GM21526 (cell line): ENCODE data around the gene SGMS1.
A peak's percentile ranks its signal among the peaks of the same experiment; 100 is the strongest.
"Not testable (repeated sequence)": the region's sequence is repeated elsewhere in the genome, so short reads cannot be mapped to it uniquely, and the experiment has no call there.

Experiments used
- ATAC-seq: cut with Tn5 transposase; IDR thresholded peaks from one replicate; pipeline ENCODE4 v1.9.1; 2021; ENCODE audit warnings: moderate library complexity; ENCODE audit not compliant: unreplicated experiment, low FRiP score

SGMS1 gene

DNA sequence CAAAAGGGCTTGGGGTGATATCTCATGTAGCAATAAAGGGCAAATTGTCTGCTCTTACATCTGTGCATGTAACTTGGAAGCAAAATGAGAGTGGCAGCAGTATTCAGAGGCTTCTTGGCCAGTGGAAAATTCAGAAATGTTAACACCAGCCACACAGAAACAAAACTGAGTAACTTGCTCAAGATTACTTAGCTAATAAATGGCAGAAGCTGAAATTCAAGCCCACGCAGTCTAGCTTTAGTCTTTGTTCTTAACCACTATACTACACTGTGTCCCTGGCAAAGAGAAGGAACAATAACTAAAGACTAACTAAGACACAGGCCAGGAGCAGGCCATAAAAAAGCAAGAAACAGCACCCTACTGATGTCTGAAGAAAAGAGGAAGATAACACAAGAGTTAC, 186.5 kb downstream of the SGMS1 start:
- no peak for ATAC-seq

DNA sequence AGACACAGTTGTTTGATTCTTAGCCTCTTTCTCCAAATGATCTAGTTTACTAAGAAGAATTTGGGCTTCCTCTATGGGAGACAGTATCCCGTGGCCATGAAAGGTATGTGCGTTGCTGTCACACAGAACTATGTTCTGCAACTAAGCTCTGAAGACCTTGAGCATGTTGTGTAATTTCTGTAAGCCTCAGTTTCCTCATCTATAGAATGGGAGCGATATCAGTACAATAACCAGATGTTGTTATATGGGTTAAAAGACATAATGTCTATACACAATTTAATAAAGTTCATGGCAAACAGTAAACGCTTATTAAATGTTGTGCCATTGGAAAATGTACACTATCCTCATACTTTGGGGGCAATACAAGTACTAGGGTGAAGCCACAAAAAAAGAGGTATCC, 187.0 kb downstream of the SGMS1 start:
- ATAC-seq: no peak

DNA sequence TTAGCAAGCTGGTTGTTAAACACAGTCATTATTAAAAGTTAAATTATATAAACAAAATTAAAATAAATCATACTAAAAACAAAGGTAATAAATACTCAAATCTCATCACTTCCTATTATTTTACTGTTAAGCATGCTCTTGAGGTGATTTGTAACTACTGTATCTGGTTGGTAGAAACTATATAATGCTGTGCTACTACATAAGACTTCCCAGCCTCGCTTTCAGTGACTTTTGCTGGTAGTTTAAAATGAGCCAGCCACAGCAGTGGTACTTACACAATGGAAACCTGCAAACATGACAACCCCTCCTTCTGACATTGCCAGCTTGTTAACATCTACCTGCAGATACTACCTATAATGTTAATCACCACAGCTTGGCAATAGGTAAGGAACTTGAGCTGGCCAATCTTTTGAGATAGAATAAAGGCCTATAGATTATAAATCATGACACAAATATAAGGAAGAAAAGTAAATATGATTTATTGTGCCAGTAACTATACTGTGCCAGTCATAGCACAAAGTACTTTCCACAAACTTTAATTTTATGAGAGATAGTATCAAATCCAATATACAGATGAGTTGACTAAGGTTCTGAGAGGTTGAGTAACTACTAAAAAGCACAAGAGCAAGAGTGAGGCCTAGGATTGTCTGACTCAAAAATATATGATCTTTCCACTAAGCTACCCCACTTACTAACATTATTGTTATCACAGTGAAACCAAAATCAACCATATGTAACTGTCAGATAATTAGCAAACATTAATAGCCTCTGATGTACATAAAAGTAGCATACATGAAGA, 191.3 kb downstream of the SGMS1 start:
- ATAC-seq: peak; percentile 57

DNA sequence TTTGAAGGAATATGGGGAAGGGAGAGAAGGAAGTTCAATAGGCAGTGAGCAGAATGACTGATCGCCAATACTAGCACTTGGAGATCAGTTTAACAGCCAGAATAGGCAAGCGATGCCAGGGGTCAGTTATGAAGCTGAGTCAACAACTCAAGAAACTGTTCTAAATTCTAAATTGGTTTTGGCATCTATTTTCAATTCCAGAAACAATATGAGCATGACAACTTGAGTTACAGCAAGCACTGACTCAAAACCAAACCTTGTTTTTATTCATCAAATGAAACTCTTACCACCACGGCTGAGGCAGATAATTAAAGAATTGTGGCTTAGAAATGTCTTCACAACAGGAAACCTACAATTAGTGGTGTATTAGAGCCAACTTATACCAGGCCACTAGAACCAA, 192.0 kb downstream of the SGMS1 start:
- ATAC-seq: peak; percentile 81

DNA sequence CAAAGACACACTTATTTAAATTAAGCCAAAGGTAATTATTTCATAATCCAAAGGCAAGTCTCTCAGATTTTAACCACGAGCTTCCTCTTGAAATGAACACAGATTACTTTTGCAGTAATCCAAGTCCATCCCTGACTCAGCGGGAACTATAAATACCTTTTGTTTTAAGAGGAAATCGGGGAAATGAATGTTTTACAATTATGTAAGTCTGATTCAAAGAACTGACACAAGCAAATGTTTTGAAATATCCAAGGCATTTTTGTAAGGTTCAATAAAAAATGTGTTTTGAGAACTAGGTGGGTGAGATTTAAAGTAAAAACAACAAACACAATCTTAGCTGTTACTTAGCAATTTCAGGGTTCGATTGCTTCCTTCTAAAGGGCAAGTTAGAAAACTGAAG, 192.6 kb downstream of the SGMS1 start:
- ATAC-seq: no peak

DNA sequence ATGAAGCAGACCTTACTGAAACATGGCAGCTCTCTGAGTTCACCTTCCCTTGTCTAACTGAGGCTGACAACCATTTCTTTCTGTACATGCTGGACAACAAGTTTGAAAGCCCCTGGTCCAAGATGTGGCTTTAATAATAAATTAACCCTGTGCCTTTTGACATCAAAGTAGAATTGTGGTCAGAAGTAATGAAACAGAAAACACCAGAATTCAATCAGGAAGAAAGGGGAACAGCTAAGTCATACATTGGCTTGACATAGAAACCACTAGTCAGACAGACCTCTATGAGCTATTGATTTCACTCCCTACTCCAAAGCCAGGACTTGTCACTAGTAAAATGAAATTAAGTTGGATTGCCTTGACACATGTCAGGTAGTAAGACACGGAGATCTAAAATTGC, 197.3 kb downstream of the SGMS1 start:
- no peak for ATAC-seq

DNA sequence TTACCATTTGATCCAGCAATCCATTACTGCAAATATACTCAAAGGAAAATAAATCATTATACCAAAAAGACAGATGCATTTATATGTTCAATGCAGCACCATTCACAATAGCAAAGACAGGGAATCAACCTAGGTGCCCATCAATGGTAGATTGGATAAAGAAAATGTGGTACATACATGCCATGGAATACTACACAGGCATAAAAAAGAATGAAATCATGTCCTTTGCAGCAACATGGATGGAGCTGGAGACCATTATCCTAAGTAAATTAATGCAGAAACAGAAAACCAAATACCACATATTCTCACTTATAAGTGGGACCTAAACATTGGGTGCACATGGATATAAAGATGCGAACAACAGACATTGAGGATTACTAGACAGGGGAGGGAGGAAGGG, 198.5 kb downstream of the SGMS1 start:
- ATAC-seq: not testable (repeated sequence)

DNA sequence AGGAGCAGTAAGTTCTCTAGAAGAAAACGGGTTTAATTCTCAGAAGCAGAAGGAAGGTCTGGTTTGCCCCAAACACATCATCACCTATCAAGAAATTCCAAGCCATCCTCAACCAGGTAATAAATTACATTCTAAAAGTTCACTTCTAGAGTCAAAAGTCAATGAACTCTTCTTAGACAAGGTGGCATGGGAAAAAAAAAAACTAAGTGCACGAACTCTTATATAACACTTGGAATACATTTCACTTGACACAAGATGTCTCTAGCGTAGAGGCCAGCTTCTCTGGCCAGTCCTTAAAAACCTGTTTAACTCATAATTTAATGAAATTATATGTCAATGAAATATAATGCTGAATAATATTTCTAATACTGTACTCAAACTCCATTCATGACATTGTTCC, 200.3 kb downstream of the SGMS1 start:
- no peak for ATAC-seq

DNA sequence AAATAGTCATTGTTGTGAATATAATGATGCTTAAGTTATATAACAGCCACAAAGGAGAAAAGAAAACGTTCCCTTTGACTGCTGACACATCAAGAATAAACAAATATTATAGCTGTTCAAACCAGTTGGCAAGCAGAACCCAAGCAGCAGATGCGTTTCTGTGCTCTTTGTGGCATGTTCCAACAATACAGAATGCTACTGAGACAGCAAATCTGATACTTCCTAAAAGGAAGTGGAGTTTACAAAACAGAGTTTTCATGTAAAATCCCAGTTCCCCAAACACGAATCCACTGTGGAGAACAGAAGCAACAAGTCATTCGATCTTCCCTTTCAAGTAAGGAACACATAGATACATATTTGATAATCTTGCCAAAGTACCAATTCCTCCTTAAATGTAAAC, 201.5 kb downstream of the SGMS1 start:
- ATAC-seq: no peak

DNA sequence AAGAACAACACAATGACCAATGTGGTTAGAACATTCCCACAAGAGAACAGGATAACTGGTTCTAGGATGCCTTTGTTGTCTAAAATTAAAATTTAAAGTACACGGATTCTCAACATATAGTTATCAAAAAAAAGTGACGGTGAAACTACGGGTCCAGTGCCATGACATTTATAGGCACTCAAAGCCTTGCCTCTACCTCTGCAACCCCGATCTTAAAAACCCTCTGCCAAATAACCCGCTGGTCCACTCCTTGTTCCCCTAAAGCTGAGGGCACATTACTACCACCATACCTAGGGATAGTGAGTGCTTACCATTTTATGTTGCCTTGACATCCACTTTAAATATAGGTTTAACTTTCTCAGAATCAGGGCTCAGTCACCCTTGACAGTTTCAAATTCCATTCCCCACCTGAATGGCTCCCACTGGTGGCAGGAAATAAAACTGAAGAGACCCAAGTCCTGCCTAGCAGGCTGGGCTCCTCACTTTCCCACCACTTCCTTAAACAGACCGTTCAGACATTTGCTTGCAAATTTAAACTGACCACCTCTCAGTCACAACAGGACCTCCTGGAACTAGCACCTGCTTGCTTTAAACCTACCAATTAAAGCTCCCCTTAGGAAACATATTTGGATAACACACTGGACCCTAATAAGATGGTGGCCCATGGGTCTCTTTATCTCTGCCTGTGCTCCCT, 202.6 kb downstream of the SGMS1 start:
- no peak for ATAC-seq

DNA sequence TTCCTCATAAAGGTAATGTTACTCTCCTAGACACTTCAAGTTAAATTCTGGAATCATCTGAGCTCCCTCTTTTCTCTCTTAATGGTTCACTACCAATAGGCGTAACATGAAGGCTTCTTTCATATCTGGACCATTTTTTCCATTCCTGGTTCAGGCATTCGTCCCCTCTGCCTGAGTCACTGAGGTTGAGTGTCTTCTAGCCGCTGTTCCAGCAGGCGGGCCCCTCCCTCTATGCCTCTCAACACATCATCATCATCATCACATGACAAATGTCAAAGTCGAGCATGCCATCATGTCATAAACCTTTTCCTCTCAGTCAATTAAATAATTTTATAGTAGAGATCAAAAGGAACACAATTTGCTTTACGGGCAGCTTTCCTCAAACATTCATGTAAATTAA, 203.6 kb downstream of the SGMS1 start:
- no peak for ATAC-seq

DNA sequence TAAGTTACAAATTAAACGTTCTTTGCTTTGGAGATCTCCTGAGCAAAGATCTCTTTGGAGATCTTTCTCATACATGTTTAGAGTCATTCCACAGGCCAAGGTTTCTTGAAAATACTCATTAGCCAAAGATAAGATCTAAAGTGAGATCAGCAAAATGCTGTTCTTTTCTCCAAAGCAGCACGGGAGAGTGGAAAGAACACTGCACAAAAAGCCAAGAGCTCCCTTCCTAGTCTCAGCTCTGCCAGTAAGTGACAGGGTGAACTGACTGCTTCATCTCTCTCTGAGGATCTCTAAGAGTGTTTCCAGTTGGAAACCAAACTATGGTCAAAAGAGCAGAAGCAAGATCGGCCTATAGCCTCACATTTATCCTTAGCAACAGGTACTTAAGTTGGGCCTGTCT, 204.0 kb downstream of the SGMS1 start:
- no peak for ATAC-seq

DNA sequence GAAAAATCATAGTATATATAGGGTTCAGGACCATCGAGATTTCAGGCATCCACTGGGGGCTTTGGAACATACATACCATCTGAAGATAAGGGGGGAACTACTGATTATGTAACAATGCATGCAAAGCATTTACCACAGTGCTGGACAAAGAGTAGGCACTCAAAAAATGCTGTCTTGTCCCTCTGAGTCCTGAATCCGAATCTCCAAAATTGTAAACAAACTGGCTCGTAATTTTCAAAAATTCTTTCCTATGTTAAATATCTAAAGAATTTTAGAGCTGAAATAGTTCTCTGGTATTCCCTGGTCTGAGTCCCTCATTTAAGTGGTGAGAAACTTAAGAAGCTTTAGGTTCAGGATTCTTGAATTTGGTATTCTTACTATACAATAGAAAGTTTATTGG, 204.7 kb downstream of the SGMS1 start:
- ATAC-seq: no peak

DNA sequence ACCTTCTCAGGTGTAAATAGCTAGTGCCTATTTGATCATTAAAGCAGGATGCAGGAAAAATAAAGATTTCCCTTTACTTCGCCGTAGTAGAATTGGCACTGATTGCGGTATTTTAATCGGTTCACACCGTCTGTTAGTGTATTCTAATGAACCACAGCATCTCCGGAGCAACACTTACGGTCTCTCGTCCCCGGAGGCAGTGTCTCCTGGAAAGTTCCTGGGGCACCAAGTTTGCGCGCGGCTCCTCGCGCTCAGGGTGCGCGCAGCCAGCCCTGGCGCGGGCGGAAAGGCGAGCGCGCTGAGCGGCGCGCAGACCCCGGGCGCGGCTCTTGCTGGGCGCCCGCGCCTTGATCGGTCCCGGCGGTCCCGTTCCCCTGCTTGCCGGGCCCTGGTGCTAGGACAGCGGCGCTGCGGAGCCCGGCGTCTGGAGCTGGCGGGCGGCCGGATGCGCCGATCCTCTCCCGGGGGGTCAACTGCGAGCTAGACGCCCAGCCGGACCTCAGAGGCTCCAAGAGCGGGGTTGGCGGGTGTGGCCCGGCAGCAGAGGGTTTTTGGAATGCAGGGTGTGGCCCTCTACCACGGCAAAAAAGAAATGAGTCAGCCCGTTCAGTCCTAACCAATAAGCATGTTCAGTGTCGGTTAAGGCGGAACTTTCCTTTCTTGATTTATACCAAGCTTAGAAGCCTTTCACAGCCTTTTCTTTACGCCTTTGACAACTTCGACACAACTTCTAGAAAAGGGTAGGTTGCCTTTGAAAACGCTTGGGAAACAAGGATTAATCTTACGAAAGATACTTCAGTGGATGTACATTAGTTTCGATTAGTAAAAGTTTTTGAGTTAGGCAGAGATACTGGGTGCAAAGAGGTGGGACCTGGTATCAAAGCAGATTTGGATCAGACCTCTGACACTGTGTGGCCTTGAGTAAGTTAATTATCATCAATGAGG, 205.6 kb downstream of the SGMS1 start:
- peak; percentile 81 for ATAC-seq

DNA sequence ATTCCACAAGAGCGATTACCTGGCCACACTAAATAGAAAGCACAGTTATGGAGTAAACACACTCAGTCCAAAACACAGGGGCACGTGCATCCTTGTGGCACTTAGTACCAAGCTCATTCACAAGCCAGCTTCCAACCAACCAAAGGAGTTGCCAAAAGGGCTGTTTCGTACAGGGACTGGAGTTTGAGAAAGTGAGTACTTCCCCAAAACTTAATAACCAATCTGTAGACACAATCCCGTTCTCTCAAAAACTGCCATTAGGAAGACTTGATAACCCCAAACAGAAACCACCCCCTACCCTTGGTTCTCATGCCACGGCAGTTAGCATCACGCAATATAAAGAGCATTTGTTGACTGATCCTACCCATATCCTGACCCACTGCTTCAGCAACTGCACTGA, 206.3 kb downstream of the SGMS1 start:
- no peak for ATAC-seq

DNA sequence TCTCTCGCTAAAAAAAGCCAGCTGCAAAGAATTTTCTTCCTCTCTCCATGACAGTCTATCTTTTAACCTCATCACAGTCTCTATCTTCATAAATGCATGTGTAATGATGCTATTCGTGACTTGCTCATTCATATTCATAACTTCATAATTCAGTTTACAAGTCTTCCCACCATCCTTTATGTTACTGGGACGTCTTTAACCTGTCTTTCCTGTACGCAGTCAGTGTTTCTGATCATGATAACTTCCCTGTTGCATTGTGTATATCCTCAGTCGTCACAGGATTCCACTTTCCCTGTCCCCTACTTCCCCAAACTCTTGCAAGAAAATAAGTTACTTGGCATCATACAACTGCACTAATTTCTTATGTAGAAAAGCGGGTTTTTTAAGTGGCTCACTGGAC, 206.9 kb downstream of the SGMS1 start:
- no peak for ATAC-seq

DNA sequence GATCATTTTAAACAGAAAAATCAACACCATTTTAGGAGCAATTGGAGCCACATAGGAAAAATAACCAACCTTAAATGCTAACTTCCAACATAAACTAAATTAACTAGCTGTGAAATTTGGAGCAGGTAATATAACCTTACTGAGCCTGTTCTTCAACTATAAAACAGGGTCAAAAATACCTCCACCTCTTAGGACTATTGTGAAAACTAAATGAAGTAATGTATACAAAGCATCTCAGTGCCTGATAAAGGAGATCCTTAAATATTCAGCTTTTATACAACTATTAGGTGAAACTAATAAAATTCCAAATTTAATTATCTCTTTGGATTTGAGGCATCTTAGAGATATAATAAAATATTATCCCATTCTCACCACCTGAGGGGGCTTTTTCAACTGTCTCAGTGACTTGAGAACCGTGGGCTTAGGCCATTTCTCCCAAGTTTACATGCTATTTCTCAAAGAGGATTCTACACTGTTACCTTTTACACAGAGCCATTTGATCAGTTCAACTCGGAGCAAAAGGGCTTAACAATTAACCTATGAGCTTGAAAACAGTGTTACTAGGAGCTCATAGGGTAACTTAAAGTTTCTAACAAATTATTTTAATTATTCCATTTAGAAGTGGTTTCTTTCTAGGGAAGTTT, 207.5 kb downstream of the SGMS1 start:
- ATAC-seq: no peak

DNA sequence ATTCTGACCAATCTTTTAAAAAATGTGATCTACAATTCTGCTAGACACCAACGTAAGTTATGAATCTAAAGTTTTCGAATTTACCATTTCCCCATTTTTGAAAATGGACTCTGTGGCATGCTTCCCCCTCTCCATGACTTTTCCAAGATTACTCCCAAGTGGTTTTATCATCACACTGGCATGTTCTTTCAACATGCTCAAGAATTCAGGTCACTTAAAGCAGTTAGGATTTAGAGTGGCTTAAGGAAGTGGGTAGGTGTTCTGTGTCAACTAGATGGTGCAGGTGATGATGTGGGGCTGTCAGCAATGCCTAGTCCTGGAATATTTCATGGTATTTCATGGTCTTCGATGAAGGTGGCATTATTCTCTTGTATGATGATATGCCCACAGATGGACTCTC, 208.5 kb downstream of the SGMS1 start:
- no peak for ATAC-seq

DNA sequence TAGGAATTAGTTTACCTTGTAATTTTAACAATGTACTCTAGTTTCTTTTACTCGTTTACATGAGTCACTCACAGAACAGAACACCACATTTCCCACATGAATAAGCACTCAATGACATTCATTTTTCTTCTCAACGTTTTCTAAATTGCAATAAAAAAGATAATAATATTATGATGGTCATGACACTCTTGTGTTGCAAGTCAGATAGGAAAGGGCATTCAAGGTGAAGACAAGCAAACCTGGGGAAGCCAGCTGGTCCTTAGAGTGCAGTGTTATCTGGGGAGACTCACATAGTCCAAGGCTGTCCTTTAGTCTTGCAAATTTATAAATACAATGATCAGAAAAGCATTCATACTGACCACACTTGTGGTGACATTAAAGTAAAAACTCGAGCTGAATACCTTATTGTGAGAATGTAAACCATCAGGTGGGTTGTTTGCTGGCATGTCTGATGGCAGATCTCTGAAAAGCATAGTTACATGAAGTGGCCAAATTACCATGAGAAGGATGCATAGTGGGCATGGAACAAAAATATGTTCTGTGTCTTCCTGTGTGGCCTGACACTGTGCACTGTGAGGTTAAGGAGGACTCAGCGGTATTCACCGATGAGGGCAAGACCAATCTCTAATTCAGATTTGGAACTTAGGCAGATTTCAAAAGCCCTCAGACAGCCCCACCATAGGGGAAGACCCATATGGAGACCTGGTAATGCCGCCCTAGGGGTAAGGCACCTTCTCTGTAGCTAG, 213.5 kb downstream of the SGMS1 start:
- no peak for ATAC-seq
